Forelimb muscle (tissue), 1 donor: Measurements from ENCODE around the gene IFIH1. TPM values are rescaled to one million over a fixed set of nuclear protein-coding genes. Genes with fewer than 3 reads are reported as not detected.

Source experiments
- polyA plus RNA-seq: library from polyadenylated mRNA; unstranded; fragments of 120-200 nt; gene quantifications from one replicate; pipeline ENCODE4 v1.2.1, GENCODE V29; 2013; ENCODE audit not compliant: insufficient read length

The IFIH1 gene
- polyA plus RNA-seq, 1 donor, result 2.3 TPM

Other genes with a start within 250 kb of the IFIH1 start
- 8.5 TPM for gene DPP4, start 244.5 kb downstream of the IFIH1 start, polyA plus RNA-seq
- gene GCG, start 166.4 kb downstream of the IFIH1 start, polyA plus RNA-seq, result 15.6 TPM
- gene FAP, start 75.2 kb downstream of the IFIH1 start, polyA plus RNA-seq, result 58.1 TPM
- 12.0 TPM for gene GCA, start 25.4 kb upstream of the IFIH1 start, polyA plus RNA-seq